Measurements from ENCODE around the gene AGMO.

AGMO gene

DNA sequence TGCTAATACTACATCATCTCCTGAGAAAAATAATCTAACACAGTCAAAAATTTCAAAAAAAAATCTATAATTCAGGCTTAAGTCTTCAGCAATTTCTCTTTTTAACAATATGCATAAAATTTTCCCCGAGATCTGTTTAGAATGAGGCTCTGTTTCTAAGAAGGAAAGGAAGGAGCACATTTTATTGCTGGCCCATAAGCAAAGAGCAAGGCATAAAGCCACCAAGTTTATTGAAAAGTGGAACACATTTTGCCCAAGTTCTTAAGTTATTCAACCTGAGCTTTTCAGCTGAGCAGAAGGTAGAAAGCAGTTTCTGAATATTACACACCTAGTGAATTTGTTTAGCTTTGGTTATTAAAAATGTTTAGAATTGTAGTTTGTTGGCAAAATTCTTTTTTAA lies 73.9 kb downstream of the AGMO start:
- H3K27me3 ChIP-seq (ENCODE audit: control insufficient read depth, insufficient read depth, low read length): no peaks in the 10 kb centered on the region
- no peak for DNase-seq (ENCODE audit: low read depth, low spot score)
- H3K4me1 ChIP-seq (ENCODE audit: control insufficient read depth, insufficient read depth, low read length): no peaks in the 10 kb centered on the region
- H3K9me3 ChIP-seq (ENCODE audit: control insufficient read depth, insufficient read depth, low read length): no peaks in the 10 kb centered on the region
- no peak overlapping the region for H3K4me3 ChIP-seq (ENCODE audit: low read length)
- no peak overlapping the region for H3K27ac ChIP-seq (ENCODE audit: low read length)
- no CpG with 5 or more reads among the region's 1 CpG for WGBS (ENCODE audit: insufficient coverage, insufficient read length)
- no peaks in the 10 kb centered on the region for H3K36me3 ChIP-seq (ENCODE audit: control insufficient read depth, insufficient read depth, low read length)

GRCh38 chr7:15485998-15486397 lies 75.8 kb downstream of the AGMO start:
- Histone ChIP-seq H3K27me3 (ENCODE audit: control insufficient read depth, insufficient read depth, low read length) (no peaks in the 10 kb centered on the region), H3K9me3 (ENCODE audit: control insufficient read depth, insufficient read depth, low read length) (no peaks in the 10 kb centered on the region), H3K27ac (ENCODE audit: low read length) (no peak overlapping the region), H3K36me3 (ENCODE audit: control insufficient read depth, insufficient read depth, low read length) (no peaks in the 10 kb centered on the region), H3K4me1 (ENCODE audit: control insufficient read depth, insufficient read depth, low read length) (no peaks in the 10 kb centered on the region), H3K4me3 (ENCODE audit: low read length) (no peak overlapping the region)
- WGBS (ENCODE audit: insufficient coverage, insufficient read length): no CpG with 5 or more reads among the region's 5 CpGs
- no peak for DNase-seq (ENCODE audit: low read depth, low spot score)

GRCh38 chr7:15485431-15485830 lies 76.4 kb downstream of the AGMO start:
- Histone ChIP-seq H3K27me3 (ENCODE audit: control insufficient read depth, insufficient read depth, low read length) (no peaks in the 10 kb centered on the region), H3K27ac (ENCODE audit: low read length) (no peak overlapping the region), H3K4me1 (ENCODE audit: control insufficient read depth, insufficient read depth, low read length) (no peaks in the 10 kb centered on the region), H3K9me3 (ENCODE audit: control insufficient read depth, insufficient read depth, low read length) (no peaks in the 10 kb centered on the region), H3K36me3 (ENCODE audit: control insufficient read depth, insufficient read depth, low read length) (no peaks in the 10 kb centered on the region), H3K4me3 (ENCODE audit: low read length) (no peak overlapping the region)
- no CpG with 5 or more reads among the region's 5 CpGs for WGBS (ENCODE audit: insufficient coverage, insufficient read length)
- DNase-seq (ENCODE audit: low read depth, low spot score): no peak

GRCh38 chr7:15481132-15481531 lies 80.7 kb downstream of the AGMO start:
- WGBS (ENCODE audit: insufficient coverage, insufficient read length): no CpG with 5 or more reads among the region's 2 CpGs
- no peak overlapping the region for H3K27ac ChIP-seq (ENCODE audit: low read length)
- H3K4me1 ChIP-seq (ENCODE audit: control insufficient read depth, insufficient read depth, low read length): no peaks in the 10 kb centered on the region
- no peak for DNase-seq (ENCODE audit: low read depth, low spot score)
- H3K4me3 ChIP-seq (ENCODE audit: low read length): no peak overlapping the region
- no peaks in the 10 kb centered on the region for H3K9me3 ChIP-seq (ENCODE audit: control insufficient read depth, insufficient read depth, low read length)
- H3K36me3 ChIP-seq (ENCODE audit: control insufficient read depth, insufficient read depth, low read length): no peaks in the 10 kb centered on the region
- no peaks in the 10 kb centered on the region for H3K27me3 ChIP-seq (ENCODE audit: control insufficient read depth, insufficient read depth, low read length)

- no peak overlapping the region for H3K4me3 ChIP-seq (ENCODE audit: low read length)
- no peaks in the 10 kb centered on the region for H3K9me3 ChIP-seq (ENCODE audit: control insufficient read depth, insufficient read depth, low read length)
- no peak overlapping the region for H3K27ac ChIP-seq (ENCODE audit: low read length)
- DNase-seq (ENCODE audit: low read depth, low spot score): no peak
- H3K27me3 ChIP-seq (ENCODE audit: control insufficient read depth, insufficient read depth, low read length): no peaks in the 10 kb centered on the region
- no CpG with 5 or more reads among the region's 4 CpGs for WGBS (ENCODE audit: insufficient coverage, insufficient read length)
- no peaks in the 10 kb centered on the region for H3K4me1 ChIP-seq (ENCODE audit: control insufficient read depth, insufficient read depth, low read length)
- no peaks in the 10 kb centered on the region for H3K36me3 ChIP-seq (ENCODE audit: control insufficient read depth, insufficient read depth, low read length)
These were observed 83.4 kb downstream of the AGMO start for GRCh38 chr7:15478401-15478800.

GRCh38 chr7:15476531-15476918 lies 85.3 kb downstream of the AGMO start:
- no peak for DNase-seq (ENCODE audit: low read depth, low spot score)
- WGBS (ENCODE audit: insufficient coverage, insufficient read length): no CpG with 5 or more reads among the region's 3 CpGs
- H3K4me3 ChIP-seq (ENCODE audit: low read length): no peak overlapping the region
- no peaks in the 10 kb centered on the region for H3K9me3 ChIP-seq (ENCODE audit: control insufficient read depth, insufficient read depth, low read length)
- H3K36me3 ChIP-seq (ENCODE audit: control insufficient read depth, insufficient read depth, low read length): no peaks in the 10 kb centered on the region
- H3K27me3 ChIP-seq (ENCODE audit: control insufficient read depth, insufficient read depth, low read length): no peaks in the 10 kb centered on the region
- no peaks in the 10 kb centered on the region for H3K4me1 ChIP-seq (ENCODE audit: control insufficient read depth, insufficient read depth, low read length)
- H3K27ac ChIP-seq (ENCODE audit: low read length): no peak overlapping the region

DNA sequence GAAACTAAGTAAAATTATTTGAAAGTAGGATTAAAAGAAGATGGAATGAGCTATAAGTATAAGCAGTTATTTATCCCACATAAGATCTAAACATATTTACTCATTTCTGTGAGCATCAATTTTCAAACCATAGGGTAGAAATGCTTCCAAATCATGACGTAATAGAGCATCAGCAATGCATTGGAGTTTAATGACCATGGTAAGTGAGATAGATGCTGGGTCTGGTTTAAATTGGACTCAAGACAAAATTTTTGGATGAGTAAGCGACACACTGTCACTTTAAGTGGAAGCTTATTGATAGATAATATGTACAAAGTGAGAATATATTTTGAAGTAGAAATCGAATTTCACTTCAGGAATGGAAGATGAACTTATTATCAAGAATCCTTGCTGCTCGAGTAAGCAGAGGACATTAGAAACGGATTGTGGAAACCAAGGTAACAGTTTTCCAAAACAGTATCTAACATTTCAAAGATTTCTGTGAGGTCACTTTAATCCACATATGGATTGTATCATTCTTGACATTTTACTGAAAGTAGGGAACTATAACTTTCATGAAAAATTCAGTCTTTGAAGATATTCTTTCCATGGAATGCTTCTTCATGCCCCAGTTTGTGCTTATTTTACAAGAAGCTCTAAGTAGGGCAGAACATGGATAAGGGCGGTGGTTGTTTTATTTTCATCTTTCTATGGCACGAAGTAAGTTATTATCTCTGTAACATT lies 85.8 kb downstream of the AGMO start:
- DNase-seq (ENCODE audit: low read depth, low spot score): no peak
- WGBS (ENCODE audit: insufficient coverage, insufficient read length): 100% methylated on average over 1 of the region's 7 CpGs

GRCh38 chr7:15471669-15471950 lies 90.2 kb downstream of the AGMO start:
- Histone ChIP-seq H3K27ac (ENCODE audit: low read length) (no peak overlapping the region), H3K4me1 (ENCODE audit: control insufficient read depth, insufficient read depth, low read length) (no peaks in the 10 kb centered on the region), H3K27me3 (ENCODE audit: control insufficient read depth, insufficient read depth, low read length) (no peaks in the 10 kb centered on the region), H3K4me3 (ENCODE audit: low read length) (no peak overlapping the region), H3K9me3 (ENCODE audit: control insufficient read depth, insufficient read depth, low read length) (no peaks in the 10 kb centered on the region), H3K36me3 (ENCODE audit: control insufficient read depth, insufficient read depth, low read length) (no peaks in the 10 kb centered on the region)
- no peak for DNase-seq (ENCODE audit: low read depth, low spot score)

More for the DNA sequence above, 85.8 kb downstream of the AGMO start:
- H3K9me3 ChIP-seq (ENCODE audit: control insufficient read depth, insufficient read depth, low read length): no peaks in the 10 kb centered on the region
- no peaks in the 10 kb centered on the region for H3K36me3 ChIP-seq (ENCODE audit: control insufficient read depth, insufficient read depth, low read length)
- no peaks in the 10 kb centered on the region for H3K4me1 ChIP-seq (ENCODE audit: control insufficient read depth, insufficient read depth, low read length)
- no peak overlapping the region for H3K4me3 ChIP-seq (ENCODE audit: low read length)
- H3K27me3 ChIP-seq (ENCODE audit: control insufficient read depth, insufficient read depth, low read length): no peaks in the 10 kb centered on the region
- H3K27ac ChIP-seq (ENCODE audit: low read length): no peak overlapping the region

DNA sequence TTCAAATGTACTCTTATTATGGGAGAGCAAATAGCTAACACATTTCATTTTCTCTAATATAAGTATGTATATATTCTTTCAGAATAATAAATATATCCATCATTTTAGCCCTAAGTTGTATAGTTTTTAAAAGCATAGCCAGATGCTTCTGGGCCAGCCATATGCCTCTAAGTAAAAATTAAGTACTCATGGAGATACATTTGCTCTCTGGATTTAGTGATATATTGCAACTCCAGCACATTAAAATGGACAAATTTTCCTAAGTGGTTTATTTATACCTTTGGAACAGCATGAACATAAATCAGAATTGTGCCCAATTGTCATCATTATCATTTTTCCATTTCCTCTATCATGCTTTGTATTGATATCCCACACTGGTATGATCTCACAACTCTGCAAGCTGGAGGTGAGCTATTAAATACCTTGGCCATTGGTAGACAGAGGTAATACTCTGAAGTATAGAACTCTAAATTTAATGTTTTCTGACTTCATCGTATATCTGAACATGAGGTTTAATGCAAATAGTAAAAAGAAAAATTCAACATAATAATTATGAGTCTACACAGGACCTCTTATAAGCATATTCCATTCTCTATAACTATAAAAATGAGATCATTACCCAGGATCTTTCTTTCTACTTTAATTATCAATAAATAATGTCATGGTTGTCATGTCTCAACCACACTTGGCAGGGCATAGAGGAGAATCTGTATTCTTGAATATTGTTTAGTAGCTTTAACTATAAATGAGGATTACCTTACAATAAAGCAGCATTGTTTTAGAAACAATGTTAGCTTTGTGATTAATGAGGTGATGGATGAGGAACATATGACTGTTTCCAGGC lies 90.8 kb downstream of the AGMO start:
- no peak for DNase-seq (ENCODE audit: low read depth, low spot score)
- WGBS (ENCODE audit: insufficient coverage, insufficient read length): no CpG with 5 or more reads among the region's 1 CpG
- H3K27me3 ChIP-seq (ENCODE audit: control insufficient read depth, insufficient read depth, low read length): no peaks in the 10 kb centered on the region
- H3K27ac ChIP-seq (ENCODE audit: low read length): no peak overlapping the region
- H3K4me3 ChIP-seq (ENCODE audit: low read length): no peak overlapping the region
- H3K9me3 ChIP-seq (ENCODE audit: control insufficient read depth, insufficient read depth, low read length): no peaks in the 10 kb centered on the region
- no peaks in the 10 kb centered on the region for H3K36me3 ChIP-seq (ENCODE audit: control insufficient read depth, insufficient read depth, low read length)
- H3K4me1 ChIP-seq (ENCODE audit: control insufficient read depth, insufficient read depth, low read length): no peaks in the 10 kb centered on the region

- H3K9me3 ChIP-seq (ENCODE audit: control insufficient read depth, insufficient read depth, low read length): no peaks in the 10 kb centered on the region
- no peaks in the 10 kb centered on the region for H3K27me3 ChIP-seq (ENCODE audit: control insufficient read depth, insufficient read depth, low read length)
- H3K4me1 ChIP-seq (ENCODE audit: control insufficient read depth, insufficient read depth, low read length): no peaks in the 10 kb centered on the region
- no peak for DNase-seq (ENCODE audit: low read depth, low spot score)
- no peaks in the 10 kb centered on the region for H3K36me3 ChIP-seq (ENCODE audit: control insufficient read depth, insufficient read depth, low read length)
- H3K27ac ChIP-seq (ENCODE audit: low read length): no peak overlapping the region
- no CpG with 5 or more reads among the region's 3 CpGs for WGBS (ENCODE audit: insufficient coverage, insufficient read length)
- no peak overlapping the region for H3K4me3 ChIP-seq (ENCODE audit: low read length)
These were observed 97.1 kb downstream of the AGMO start for GRCh38 chr7:15464667-15465121.
